Tongue (tissue), 2 donors: Measurements from ENCODE around the gene DISP3. TPM values are rescaled to one million over a fixed set of nuclear protein-coding genes. Genes with fewer than 3 reads are reported as not detected.
"Not testable (repeated sequence)": the region's sequence is repeated elsewhere in the genome, so short reads cannot be mapped to it uniquely, and the experiment has no call there.

Source experiments
- DNase-seq: peaks from one replicate; pipeline ENCODE4 v3.0.0-alpha.2; 2015
- total RNA-seq: library from RNA; depleted of rRNA; stranded (reverse); fragments of >200 nt; gene quantifications from one replicate; pipeline ENCODE4 v1.2.3, GENCODE V29; 2014

The DISP3 gene
- total RNA-seq, 1 donor from 2014 or later: 0.31 TPM

- no peak for DNase-seq
Measured at GRCh38 chr1:11579506-11579905, 100.6 kb downstream of the DISP3 start.

GRCh38 chr1:11580049-11580448 lies 101.1 kb downstream of the DISP3 start:
- DNase-seq: not testable (repeated sequence)

- no peak for DNase-seq
Measured at GRCh38 chr1:11581445-11581991, 102.6 kb downstream of the DISP3 start.

GRCh38 chr1:11585389-11585788 lies 106.4 kb downstream of the DISP3 start:
- DNase-seq: no peak

Other genes with a start within 250 kb of the DISP3 start
- gene MTOR, start 216.6 kb upstream of the DISP3 start, total RNA-seq: 44.5 TPM
- 11.6 TPM for gene UBIAD1, start 206.0 kb upstream of the DISP3 start, total RNA-seq
- 1.5 TPM for gene FBXO2, start 175.3 kb downstream of the DISP3 start, total RNA-seq
- 5.8 TPM for gene FBXO44, start 175.7 kb downstream of the DISP3 start, total RNA-seq
- gene FBXO6, start 185.0 kb downstream of the DISP3 start, total RNA-seq: 4.4 TPM
- 33.5 TPM for gene MAD2L2, start 202.0 kb downstream of the DISP3 start, total RNA-seq
- gene DRAXIN, start 212.6 kb downstream of the DISP3 start, total RNA-seq: 0.31 TPM